Endothelial cell of umbilical vein (primary cell): ENCODE data around the gene SZT2. TPM values are rescaled to one million over a fixed set of nuclear protein-coding genes. Genes with fewer than 3 reads are reported as not detected.

Experiments used
- BruUV-seq: library from RNA; stranded (reverse); fragments of 400-500 nt; replicated peaks from 2 replicates; lab custom pipeline; 2021; lab: Mats Ljungman, UMichigan
- CTCF ChIA-PET: fragments of 300-600, 350-600 bp; sonication (Branson Sonifier 250); formaldehyde crosslinking; loops from one replicate; lab custom pipeline; 2021; ENCODE audit warnings: antibody characterized with exemption, inconsistent platforms; lab: Charles Lee
- POLR2A ChIA-PET: fragments of 300-600, 350-600 bp; sonication (Branson Sonifier 250); formaldehyde crosslinking; loops from one replicate; lab custom pipeline; 2021; ENCODE audit warnings: antibody characterized with exemption, inconsistent platforms; lab: Charles Lee
- DNase-seq: peaks from one replicate; pipeline ENCODE4 v3.0.0-alpha.2; 2011; ENCODE audit warnings: low read depth, low spot score
- FAIRE-seq: peaks from 2 replicates; lab custom pipeline; 2011; peaks lifted over from hg19 to GRCh38; lab: Jason Lieb, UNC
- H2AFZ ChIP-seq: 2 replicates; pipeline ENCODE4 v1.6.0; 2012; ENCODE audit warnings: low read depth, low read length, control low read depth, inconsistent platforms
- H3K27ac ChIP-seq: 2 replicates; pipeline ENCODE4 v1.5.1; 2011; ENCODE audit warnings: low read depth, mild to moderate bottlenecking, control low read depth, low read length, moderate library complexity; ENCODE audit not compliant: insufficient read depth
- H3K27me3 ChIP-seq, 2 experiments: 2 replicates each; pipeline versions ENCODE4 v1.6.0 to v1.6.1; 2011; ENCODE audit warnings: low read length in 2 of 2, mixed read lengths in 1 of 2; ENCODE audit not compliant: control insufficient read depth in 2 of 2, insufficient read depth in 2 of 2
- H3K36me3 ChIP-seq, 2 experiments: 2 replicates in 1 of 2; 3 replicates in 1 of 2; pipeline ENCODE4 v1.5.1; 2011; ENCODE audit warnings: low read length in 2 of 2, mild to moderate bottlenecking in 1 of 2, moderate library complexity in 1 of 2; ENCODE audit not compliant: control insufficient read depth in 2 of 2, insufficient read depth in 2 of 2; ENCODE audit errors: extremely low read depth in 1 of 2
- H3K4me1 ChIP-seq: 3 replicates; pipeline ENCODE4 v1.5.1; 2011; ENCODE audit warnings: mild to moderate bottlenecking, low read length; ENCODE audit not compliant: control insufficient read depth, insufficient read depth; ENCODE audit errors: extremely low read depth
- H3K4me2 ChIP-seq: 2 replicates; pipeline ENCODE4 v1.6.1; 2011; ENCODE audit warnings: low read length, control low read depth, mixed read lengths; ENCODE audit not compliant: insufficient read depth
- H3K4me3 ChIP-seq, 3 experiments: fragments of 200-600 bp in 1 of 3; sonication (generic), shearing (Covaris generic) in 1 of 3; replicated peaks in 1 of 3; 2 replicates each; pipeline ENCODE4 v1.5.1; 2011 to 2016; ENCODE audit warnings: control low read depth in 3 of 3, low read length in 3 of 3, mild to moderate bottlenecking in 2 of 3, inconsistent platforms in 1 of 3, low read depth in 1 of 3, moderate library complexity in 1 of 3; ENCODE audit not compliant: insufficient read depth in 1 of 3
- H3K79me2 ChIP-seq: 2 replicates; pipeline ENCODE4 v1.6.0; 2012; ENCODE audit warnings: low read length, inconsistent platforms; ENCODE audit not compliant: control insufficient read depth, insufficient read depth
- H3K9ac ChIP-seq: replicated peaks from 2 replicates; pipeline ENCODE3; 2011; ENCODE audit warnings: low read length, control low read depth; ENCODE audit not compliant: insufficient read depth; ENCODE audit errors: extremely low read depth
- H3K9me1 ChIP-seq: replicated peaks from 3 replicates; pipeline ENCODE4 v1.6.0; 2011; ENCODE audit warnings: mild to moderate bottlenecking, low read length; ENCODE audit not compliant: control insufficient read depth, insufficient read depth; ENCODE audit errors: extremely low read depth
- H3K9me3 ChIP-seq: replicated peaks from 2 replicates; pipeline ENCODE4 v1.5.1; 2012; ENCODE audit warnings: low read length, inconsistent platforms; ENCODE audit not compliant: control insufficient read depth, insufficient read depth
- H4K20me1 ChIP-seq: replicated peaks from 2 replicates; pipeline ENCODE3; 2011; ENCODE audit warnings: mild to moderate bottlenecking, low read length; ENCODE audit not compliant: control insufficient read depth, insufficient read depth; ENCODE audit errors: extremely low read depth
- EZH2 ChIP-seq: IDR thresholded peaks from 2 replicates; pipeline ENCODE4 v1.6.1; 2012; ENCODE audit warnings: borderline replicate concordance, low read depth, mild to moderate bottlenecking, moderate library complexity, low read length, inconsistent platforms; ENCODE audit not compliant: severe bottlenecking
- FOS ChIP-seq: IDR thresholded peaks from 2 replicates; pipeline ENCODE4 v1.6.1; 2011; ENCODE audit warnings: mild to moderate bottlenecking, low read length, moderate library complexity, borderline replicate concordance; ENCODE audit not compliant: insufficient read depth
- GATA2 ChIP-seq: IDR thresholded peaks from 2 replicates; pipeline ENCODE4 v1.7.0; 2011; ENCODE audit warnings: low read depth, mild to moderate bottlenecking, moderate library complexity, mixed read lengths, low read length; ENCODE audit not compliant: insufficient read length, insufficient read depth
- JUN ChIP-seq: IDR thresholded peaks from 2 replicates; pipeline ENCODE4 v1.6.1; 2011; ENCODE audit warnings: borderline replicate concordance, low read depth; ENCODE audit not compliant: insufficient read length, insufficient read depth
- MYC ChIP-seq: IDR thresholded peaks from one replicate; pipeline ENCODE4 v1.6.1; 2011; ENCODE audit warnings: mild to moderate bottlenecking, low read depth, low read length
- POLR2A ChIP-seq: IDR thresholded peaks from 2 replicates; pipeline ENCODE4 v1.6.1; 2012; ENCODE audit warnings: low read depth, mild to moderate bottlenecking, control low read depth, low read length
- POLR2AphosphoS5 ChIP-seq: IDR thresholded peaks from 2 replicates; pipeline ENCODE4 v1.6.1; 2012; ENCODE audit warnings: low read depth, mild to moderate bottlenecking, control low read depth, low read length, moderate library complexity; ENCODE audit not compliant: insufficient read depth
- dilution Hi-C: fragments of 300-500 bp; cut with MboI; formaldehyde crosslinking; loops from one replicate; pipeline ENCODE4 v1.15.0; 2019; ENCODE audit warnings: low sequenced_read_pairs; ENCODE audit not compliant: extremely low pct_ligation_motif_present
- intact Hi-C: fragments of 100-400 bp; cut with micrococcal nuclease; formaldehyde crosslinking; loops from one replicate; pipeline ENCODE4 v1.10.0; 2022
- polyA plus RNA-seq, 4 experiments: library from polyadenylated mRNA; depleted of rRNA in 3 of 4; stranded (reverse) in 3 of 4; unstranded in 1 of 4; fragments of >200 nt; gene quantifications; 2 replicates each; pipeline versions ENCODE4 v1.2.1 to v1.2.3, GENCODE V29; 2011 to 2012; ENCODE audit warnings: missing spikeins in 1 of 4
- total RNA-seq: library from RNA; stranded (reverse); gene quantifications from 2 replicates; pipeline ENCODE4 v1.2.3, GENCODE V29; 2021
- TF ChIP-seq, protein P1 (sequence below), 2 donors: IDR thresholded peaks; 1 replicate in 1 of 2; 2 replicates in 1 of 2; pipeline ENCODE4 v1.5.1; 2011; ENCODE audit warnings: low read length in 2 of 2, mild to moderate bottlenecking in 2 of 2, moderate library complexity in 2 of 2, control low read depth in 1 of 2, inconsistent platforms in 1 of 2, low read depth in 1 of 2; ENCODE audit not compliant: insufficient read depth in 1 of 2; ENCODE audit errors: extremely low read depth in 1 of 2
- TF ChIP-seq, protein P2 (sequence below): IDR thresholded peaks from 2 replicates; pipeline ENCODE4 v1.6.1; 2011; ENCODE audit not compliant: insufficient read depth, insufficient read length

SZT2 gene
- total and polyA plus RNA-seq, 2 donors (not counting 3 experiments of a cell fraction or from before 2014, with no cell fraction given), result 11.4 to 49.9 TPM

DNA sequence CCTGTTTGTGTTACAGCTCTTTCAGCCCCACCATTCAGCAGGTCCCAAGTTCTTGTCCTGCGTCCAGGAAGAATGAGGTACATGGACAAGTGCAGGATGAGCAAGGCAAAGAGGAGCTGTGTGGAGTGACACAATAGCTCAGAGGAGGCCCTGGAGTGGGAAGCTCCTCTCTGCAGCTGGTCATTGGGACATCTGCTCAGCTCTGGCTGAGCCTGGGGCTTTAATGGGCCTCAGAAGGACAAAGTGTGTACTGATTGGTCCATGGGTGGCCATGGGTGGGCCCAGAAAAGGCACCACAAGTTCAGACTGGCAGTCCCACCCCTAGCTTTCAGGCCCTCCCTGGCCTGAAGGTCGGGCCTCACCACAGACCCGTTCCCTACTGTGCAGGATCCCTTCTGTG is 78.7 kb downstream of the SZT2 start:
- H2AFZ ChIP-seq, result no peak overlapping the region
- DNase-seq (no peak), FAIRE-seq (no peak)
- H3K79me2 ChIP-seq, result no peaks in the 10 kb centered on the region
- no peak for TF ChIP-seq MYC
- TF ChIP-seq, protein P1, sequence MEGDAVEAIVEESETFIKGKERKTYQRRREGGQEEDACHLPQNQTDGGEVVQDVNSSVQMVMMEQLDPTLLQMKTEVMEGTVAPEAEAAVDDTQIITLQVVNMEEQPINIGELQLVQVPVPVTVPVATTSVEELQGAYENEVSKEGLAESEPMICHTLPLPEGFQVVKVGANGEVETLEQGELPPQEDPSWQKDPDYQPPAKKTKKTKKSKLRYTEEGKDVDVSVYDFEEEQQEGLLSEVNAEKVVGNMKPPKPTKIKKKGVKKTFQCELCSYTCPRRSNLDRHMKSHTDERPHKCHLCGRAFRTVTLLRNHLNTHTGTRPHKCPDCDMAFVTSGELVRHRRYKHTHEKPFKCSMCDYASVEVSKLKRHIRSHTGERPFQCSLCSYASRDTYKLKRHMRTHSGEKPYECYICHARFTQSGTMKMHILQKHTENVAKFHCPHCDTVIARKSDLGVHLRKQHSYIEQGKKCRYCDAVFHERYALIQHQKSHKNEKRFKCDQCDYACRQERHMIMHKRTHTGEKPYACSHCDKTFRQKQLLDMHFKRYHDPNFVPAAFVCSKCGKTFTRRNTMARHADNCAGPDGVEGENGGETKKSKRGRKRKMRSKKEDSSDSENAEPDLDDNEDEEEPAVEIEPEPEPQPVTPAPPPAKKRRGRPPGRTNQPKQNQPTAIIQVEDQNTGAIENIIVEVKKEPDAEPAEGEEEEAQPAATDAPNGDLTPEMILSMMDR (IDR thresholded peaks at IDR 0.05; ENCODE audit: extremely low read depth in 1 of 2, insufficient read depth in 1 of 2, low read depth in 1 of 2, low read length in 2 of 2), result no peak
- TF ChIP-seq, protein P2, sequence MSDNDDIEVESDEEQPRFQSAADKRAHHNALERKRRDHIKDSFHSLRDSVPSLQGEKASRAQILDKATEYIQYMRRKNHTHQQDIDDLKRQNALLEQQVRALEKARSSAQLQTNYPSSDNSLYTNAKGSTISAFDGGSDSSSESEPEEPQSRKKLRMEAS, result no peak
- TF ChIP-seq FOS, result no peak
- TF ChIP-seq GATA2, result no peak
- TF ChIP-seq POLR2A, result no peak
- TF ChIP-seq EZH2, result no peak
- no peak for TF ChIP-seq POLR2AphosphoS5
- TF ChIP-seq JUN, result no peak
- no peaks in the 10 kb centered on the region for H3K36me3 ChIP-seq
- no peak overlapping the region for H3K4me2 ChIP-seq
- BruUV-seq, result no TSS peak
- H3K27ac ChIP-seq, result no peak overlapping the region
- H3K9ac ChIP-seq, result no peak overlapping the region
- intact Hi-C loops, result no loop called here
- H3K4me3 ChIP-seq, result no peak overlapping the region
- ChIA-PET CTCF (no interaction called here), POLR2A (no interaction called here)
- H4K20me1 ChIP-seq, result no peaks in the 10 kb centered on the region
- peaks cover 32% of the 10 kb centered on the region for H3K4me1 ChIP-seq
- H3K9me1 ChIP-seq, result no peaks in the 10 kb centered on the region
- no peaks in the 10 kb centered on the region for H3K9me3 ChIP-seq
- H3K27me3 ChIP-seq, result no peaks in the 10 kb centered on the region
- dilution Hi-C loops, result no loop called here
